Skeletal muscle cell (primary cell): Measurements from ENCODE around the gene AOC2.
"Not testable (repeated sequence)": the region's sequence is repeated elsewhere in the genome, so short reads cannot be mapped to it uniquely, and the experiment has no call there.

Experiments
- DNase-seq: peaks from one replicate; pipeline ENCODE4 v3.0.0-alpha.2; 2010; ENCODE audit warnings: low read depth
- H3K4me3 ChIP-seq: 2 replicates; pipeline ENCODE4 v1.5.1; 2011; ENCODE audit warnings: low read depth, mild to moderate bottlenecking, control low read depth, low read length, moderate library complexity

AOC2 gene

GRCh38 chr17:42899981-42900380, 55.6 kb downstream of the AOC2 start:
- not testable (repeated sequence) for H3K4me3 ChIP-seq, DNase-seq
